Measurements from ENCODE around the gene ACRBP. TPM values are rescaled to one million over a fixed set of nuclear protein-coding genes. Genes with fewer than 3 reads are reported as not detected.

ACRBP gene
- total RNA-seq, 2 experiments from 2014 or later = 0.63 to 1.2 TPM

DNA sequence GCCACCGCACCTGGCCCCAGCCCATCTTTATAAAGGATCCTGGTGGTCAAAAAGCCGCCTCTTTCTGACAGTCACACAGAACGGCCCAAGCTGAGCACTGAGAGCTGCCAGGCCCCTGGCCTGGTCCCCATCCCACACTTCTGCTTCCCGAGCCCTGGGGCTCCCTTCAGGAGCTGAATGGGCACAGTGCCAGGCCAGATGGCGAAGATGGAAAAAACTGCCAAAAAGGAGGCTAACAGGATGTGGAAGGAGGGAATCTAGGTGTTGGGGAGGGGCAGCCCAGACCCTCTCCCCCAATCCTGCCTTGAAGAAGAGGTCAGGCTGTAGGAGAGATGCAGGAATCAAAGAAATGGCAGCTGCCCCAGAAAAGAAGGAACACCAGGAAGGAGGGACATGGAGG is 16.5 kb downstream of the ACRBP start:
- POLR2A ChIA-PET = no interaction called here
- no peak for DNase-seq
- no peaks in the 10 kb centered on the region for H3K36me3 Mint-ChIP-seq

DNA sequence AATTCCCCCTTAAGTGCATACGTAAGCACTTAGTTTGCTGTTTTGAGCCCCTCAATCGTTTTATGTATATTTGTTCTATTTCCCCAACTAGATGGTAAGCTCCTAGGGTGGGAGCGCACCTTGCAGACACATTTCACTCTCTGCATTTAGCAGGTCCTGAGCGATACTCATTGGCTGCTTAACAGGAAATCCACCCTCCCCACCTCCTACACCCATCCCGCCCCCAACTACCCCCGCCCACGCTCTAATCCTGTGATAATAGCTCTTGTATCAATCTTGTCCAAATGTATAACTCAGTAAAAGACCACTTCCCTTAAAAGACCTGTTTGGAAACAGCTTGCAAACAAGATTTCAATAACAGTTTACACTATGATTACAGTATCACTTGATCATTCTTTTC is 19.6 kb downstream of the ACRBP start:
- ChIA-PET CTCF (interaction anchor here (0.6 to 1.2 kb wide), 3 partner anchors 9 to 57 kb away, joined by 3 to 5 read pairs (median 3); no protein-coding TSS in a partner anchor), POLR2A (no interaction called here)
- no peaks in the 10 kb centered on the region for H3K27me3 Mint-ChIP-seq
- no peaks in the 10 kb centered on the region for H3K9me3 Mint-ChIP-seq
- H3K4me1 Mint-ChIP-seq (ENCODE audit: low read depth) = peaks cover 41% of the 10 kb centered on the region
- no peaks in the 10 kb centered on the region for H3K36me3 Mint-ChIP-seq
- peak overlapping the region; percentile 78 for H3K4me3 Mint-ChIP-seq
- intact Hi-C loops (cut with micrococcal nuclease) = loop anchor here (2.0 kb wide), 1 partner anchor 19 kb away; no protein-coding TSS in a partner anchor
- DNase-seq = peak; percentile 60
- peak overlapping the region; percentile 82 for H3K27ac Mint-ChIP-seq

More for the DNA sequence above, 16.5 kb downstream of the ACRBP start:
- intact Hi-C loops (cut with micrococcal nuclease) = no loop called here
- H3K4me3 Mint-ChIP-seq = peak overlapping the region; percentile 73
- CTCF ChIA-PET = interaction anchor here (1.8 to 3.9 kb wide), 3 partner anchors 10 to 54 kb away, joined by 4 to 17 read pairs (median 4); no protein-coding TSS in a partner anchor
- H3K9me3 Mint-ChIP-seq = no peaks in the 10 kb centered on the region
- peak overlapping the region; percentile 91 for H3K27ac Mint-ChIP-seq
- H3K4me1 Mint-ChIP-seq (ENCODE audit: low read depth) = peaks cover 57% of the 10 kb centered on the region
- H3K27me3 Mint-ChIP-seq = no peaks in the 10 kb centered on the region

DNA sequence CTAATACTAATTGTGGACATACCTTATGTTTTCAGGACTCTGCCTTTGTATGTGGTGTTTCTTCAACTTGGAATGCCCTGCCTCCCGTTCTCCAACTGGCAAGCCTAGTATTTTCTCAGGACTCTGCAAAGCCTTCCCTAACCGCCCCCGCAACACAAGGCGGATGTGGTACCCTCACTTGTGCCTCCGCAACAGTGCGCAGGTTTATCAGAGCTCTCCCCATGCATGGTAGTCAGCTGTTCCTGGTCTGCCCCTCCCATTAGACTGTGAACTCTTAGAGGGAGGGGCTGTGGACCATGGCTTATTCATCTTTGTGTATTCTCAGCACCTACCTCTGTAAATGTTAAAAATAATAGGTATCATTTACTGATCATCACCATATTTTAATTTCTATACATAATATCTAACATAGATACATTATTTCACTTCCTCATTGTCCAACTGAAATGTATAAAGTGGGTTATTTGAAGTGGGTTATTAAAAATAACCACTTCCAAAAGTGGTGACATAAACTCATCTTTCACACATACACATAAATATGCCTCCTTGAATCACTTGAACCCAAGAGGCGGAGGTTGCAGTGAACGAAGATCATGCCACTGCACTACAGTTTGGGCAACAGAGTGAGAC is 20.5 kb downstream of the ACRBP start:
- H3K4me1 Mint-ChIP-seq (ENCODE audit: low read depth) = peaks cover 32% of the 10 kb centered on the region
- no peaks in the 10 kb centered on the region for H3K9me3 Mint-ChIP-seq
- POLR2A ChIA-PET = no interaction called here
- H3K27me3 Mint-ChIP-seq = no peaks in the 10 kb centered on the region
- intact Hi-C loops (cut with micrococcal nuclease) = loop anchor here (2.0 kb wide), 1 partner anchor 18 kb away; no protein-coding TSS in a partner anchor
- no peaks in the 10 kb centered on the region for H3K36me3 Mint-ChIP-seq
- no peak overlapping the region for H3K4me3 Mint-ChIP-seq
- peak; percentile 51 for DNase-seq
- CTCF ChIA-PET = interaction anchor here (1.2 kb wide), 1 partner anchor 9 kb away, joined by 3 read pairs; no protein-coding TSS in a partner anchor
- H3K27ac Mint-ChIP-seq = peak overlapping the region; percentile 54

DNA sequence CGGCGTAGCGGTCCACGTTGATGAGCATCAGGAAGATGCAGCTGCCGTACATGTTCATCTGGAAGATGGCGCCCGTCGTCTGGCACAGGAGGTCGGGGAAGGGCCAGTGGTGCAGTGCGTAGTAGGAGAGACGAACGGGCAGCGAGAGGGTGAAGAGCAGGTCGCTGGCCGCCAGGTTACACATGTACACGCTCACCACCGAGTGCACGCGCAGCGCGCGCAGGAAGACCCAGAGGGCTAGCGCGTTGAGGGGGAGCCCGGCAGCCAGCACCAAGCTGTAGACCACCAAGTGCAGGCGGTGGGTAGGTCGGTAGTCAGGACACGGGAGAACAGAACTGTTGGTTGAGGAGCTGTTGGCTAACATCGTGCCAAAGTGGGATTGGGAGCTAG is 26.4 kb downstream of the ACRBP start:
- H3K9me3 Mint-ChIP-seq = no peaks in the 10 kb centered on the region
- intact Hi-C loops (cut with micrococcal nuclease) = no loop called here
- ChIA-PET POLR2A (interaction anchor here (0.8 to 2.0 kb wide), 3 partner anchors 14 to 69 kb away, joined by 3 to 4 read pairs (median 4); partner anchors contain the start of genes LPAR5 and ZNF384), CTCF (interaction anchor here (0.8 to 3.0 kb wide), 18 partner anchors 11 to 213 kb away, joined by 3 to 20 read pairs (median 4); partner anchors contain the start of genes CD4, LPAR5, MLF2 and NOP2)
- peaks cover 8% of the 10 kb centered on the region for H3K4me1 Mint-ChIP-seq (ENCODE audit: low read depth)
- peaks cover 5% of the 10 kb centered on the region for H3K36me3 Mint-ChIP-seq
- peak overlapping the region; percentile 43 for H3K4me3 Mint-ChIP-seq
- no peaks in the 10 kb centered on the region for H3K27me3 Mint-ChIP-seq
- no peak for DNase-seq
- no peak overlapping the region for H3K27ac Mint-ChIP-seq

DNA sequence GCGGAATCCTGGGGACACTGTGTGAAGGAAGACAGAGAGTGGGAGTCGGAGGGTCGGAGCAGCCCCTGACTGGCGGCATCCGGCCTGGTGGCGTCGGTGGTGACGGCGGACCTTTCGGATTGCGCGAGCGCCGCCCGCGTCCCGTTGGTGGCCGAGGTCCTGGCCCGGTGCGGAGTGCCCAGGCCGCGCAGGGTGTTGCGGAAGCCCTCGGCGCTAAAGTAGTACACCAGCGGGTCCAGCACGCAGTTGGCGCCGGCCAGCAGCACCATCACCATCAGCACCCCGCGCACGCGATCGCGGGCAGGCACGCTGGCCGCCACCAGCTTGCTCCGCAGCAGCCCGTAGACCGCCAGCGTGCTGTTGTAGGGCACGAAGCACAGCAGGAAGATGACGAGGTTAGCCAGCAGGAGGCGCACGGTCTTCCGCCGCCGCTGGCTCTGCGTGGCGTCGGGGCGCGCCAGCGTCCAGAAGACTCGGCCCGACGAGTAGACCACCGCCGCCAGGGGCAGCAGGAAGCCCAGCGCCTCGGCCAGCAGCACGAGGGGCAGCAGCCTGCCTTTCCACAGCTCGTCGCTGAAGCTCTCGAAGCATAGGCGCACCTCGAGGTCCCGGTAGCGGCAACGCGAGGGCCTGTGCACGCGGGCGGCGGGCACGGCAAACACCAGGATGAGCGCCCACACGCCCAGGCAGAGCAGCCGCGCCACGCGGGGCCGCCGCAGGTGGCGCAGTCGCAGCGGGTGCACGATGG is 26.9 kb downstream of the ACRBP start:
- DNase-seq = peak; percentile 68
- no peak overlapping the region for H3K27ac Mint-ChIP-seq
- POLR2A ChIA-PET = interaction anchor here (1.3 to 2.0 kb wide), 2 partner anchors 15 to 69 kb away, joined by 4 read pairs; partner anchors contain the start of genes LPAR5 and ZNF384
- no peaks in the 10 kb centered on the region for H3K27me3 Mint-ChIP-seq
- H3K36me3 Mint-ChIP-seq = peaks cover 5% of the 10 kb centered on the region
- H3K9me3 Mint-ChIP-seq = no peaks in the 10 kb centered on the region
- CTCF ChIA-PET = interaction anchor here (0.7 to 3.0 kb wide), 21 partner anchors 12 to 172 kb away, joined by 3 to 20 read pairs (median 3); partner anchors contain the start of genes CD4, LPAR5, MLF2 and NOP2
- peaks cover 8% of the 10 kb centered on the region for H3K4me1 Mint-ChIP-seq (ENCODE audit: low read depth)
- intact Hi-C loops (cut with micrococcal nuclease) = no loop called here
- peak overlapping the region; percentile 43 for H3K4me3 Mint-ChIP-seq

DNA sequence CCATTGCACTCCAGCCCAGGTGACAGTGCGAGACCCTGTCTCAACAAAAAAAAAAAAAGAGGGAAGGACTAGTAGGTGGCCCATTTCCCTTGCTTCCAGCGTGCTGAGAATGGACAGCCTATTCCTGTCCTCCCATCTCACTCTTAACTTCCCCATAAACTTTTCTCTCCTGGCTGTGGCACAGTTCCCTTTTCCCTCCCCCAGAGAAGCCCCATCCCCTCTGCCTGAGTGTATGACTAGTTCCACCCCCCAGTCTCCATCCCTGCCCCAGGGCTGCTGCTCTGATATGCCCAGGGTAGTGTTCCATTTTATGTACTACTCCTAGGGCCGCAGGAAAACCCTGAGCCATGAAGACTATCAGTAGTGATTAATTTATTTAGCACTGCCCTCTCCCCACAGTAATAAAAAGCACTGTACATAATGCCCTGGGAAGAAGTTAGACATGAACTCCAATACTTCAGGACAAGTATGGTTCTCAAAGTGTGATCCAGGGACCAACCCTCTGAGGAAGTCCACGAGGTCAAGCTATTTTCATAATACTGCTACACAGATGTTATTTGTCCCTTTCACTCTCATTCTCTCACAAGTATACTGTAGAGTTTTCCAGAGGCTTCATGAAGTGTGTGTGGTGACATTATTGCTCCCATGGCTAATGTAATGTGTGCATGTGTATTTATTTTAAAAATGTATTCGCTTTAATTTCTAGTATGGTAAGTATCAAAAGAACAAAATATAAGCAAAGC is 28.6 kb downstream of the ACRBP start:
- no peaks in the 10 kb centered on the region for H3K27me3 Mint-ChIP-seq
- DNase-seq = no peak
- intact Hi-C loops (cut with micrococcal nuclease) = loop anchor here (5.0 kb wide), 1 partner anchor 209 kb away; the partner anchor contains the start of gene P3H3
- no peak overlapping the region for H3K27ac Mint-ChIP-seq
- ChIA-PET POLR2A (no interaction called here), CTCF (interaction anchor here (0.6 to 3.0 kb wide), 19 partner anchors 9 to 254 kb away, joined by 3 to 15 read pairs (median 3); partner anchors contain the start of genes CDCA3, COPS7A, MLF2 and SPSB2)
- H3K36me3 Mint-ChIP-seq = peaks cover 5% of the 10 kb centered on the region
- peaks cover 10% of the 10 kb centered on the region for H3K4me1 Mint-ChIP-seq (ENCODE audit: low read depth)
- H3K9me3 Mint-ChIP-seq = no peaks in the 10 kb centered on the region
- no peak overlapping the region for H3K4me3 Mint-ChIP-seq

DNA sequence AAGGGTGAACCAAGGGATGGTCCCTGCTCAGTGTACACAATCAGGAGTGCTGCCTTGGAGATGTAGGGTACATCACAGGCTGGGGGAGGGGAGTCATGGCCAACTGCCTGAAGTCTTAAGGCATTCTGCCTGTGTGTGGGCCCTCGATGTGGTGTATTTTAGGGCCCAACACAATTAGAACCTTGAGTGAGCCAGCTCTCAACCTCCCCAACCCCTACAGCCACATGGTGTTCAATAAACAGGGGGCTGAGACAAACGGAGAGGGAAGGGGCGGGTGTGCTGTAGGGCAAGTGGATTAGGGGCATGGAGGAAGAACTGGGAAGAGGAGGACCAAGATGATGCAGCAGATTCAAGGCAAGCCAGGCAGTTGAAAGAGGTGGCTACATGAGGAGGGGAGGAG is 31.4 kb downstream of the ACRBP start:
- Mint-ChIP-seq H3K27me3 (no peaks in the 10 kb centered on the region), H3K4me1 (ENCODE audit: low read depth) (peaks cover 34% of the 10 kb centered on the region), H3K36me3 (peaks cover under 1% of the 10 kb centered on the region), H3K4me3 (no peak overlapping the region), H3K9me3 (no peaks in the 10 kb centered on the region), H3K27ac (no peak overlapping the region)
- ChIA-PET CTCF (interaction anchor here (1.1 to 2.4 kb wide), 3 partner anchors 9 to 138 kb away, joined by 5 to 10 read pairs (median 6); partner anchors contain the start of gene MLF2), POLR2A (interaction anchor here (0.7 to 2.2 kb wide), 2 partner anchors 10 to 156 kb away, joined by 4 to 5 read pairs; partner anchors contain the start of gene LAG3)
- DNase-seq = no peak
- intact Hi-C loops (cut with micrococcal nuclease) = loop anchor here (2.0 to 5.0 kb wide), 2 partner anchors 17 to 211 kb away; partner anchors contain the start of gene P3H3

DNA sequence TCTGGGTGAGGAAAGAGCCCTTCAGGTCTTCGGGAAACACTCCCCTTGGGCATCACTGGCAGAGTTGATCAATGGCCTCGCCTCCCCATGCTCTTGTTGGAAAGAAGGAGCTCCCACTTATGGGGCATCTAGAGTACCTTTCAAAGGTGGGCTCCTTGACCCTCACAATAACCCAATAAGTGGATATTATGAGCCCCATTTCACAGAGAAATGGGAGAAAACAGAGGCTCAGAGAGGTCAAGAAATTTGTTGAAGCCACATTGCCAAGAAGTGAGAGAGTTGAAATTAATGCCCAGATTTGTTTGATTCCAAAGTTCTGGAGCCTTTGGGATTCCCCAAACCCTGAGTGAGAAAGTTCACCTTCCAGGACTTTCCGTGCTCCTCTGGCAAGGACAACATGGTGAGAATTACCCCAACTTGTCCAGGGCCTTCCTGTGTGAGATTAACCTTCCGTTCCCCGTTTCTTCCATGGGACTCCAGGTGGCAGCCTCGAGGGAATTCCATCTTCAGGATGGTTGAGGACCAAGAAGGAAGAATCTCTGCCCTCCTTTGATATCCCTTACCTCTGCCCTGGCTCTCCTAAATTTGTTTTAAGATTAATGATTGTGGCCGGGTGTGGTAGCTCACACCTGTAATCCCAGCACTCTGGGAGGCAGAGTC is 32.6 kb downstream of the ACRBP start:
- POLR2A ChIA-PET = interaction anchor here (2.2 kb wide), 1 partner anchor 8 kb away, joined by 5 read pairs; no protein-coding TSS in a partner anchor

DNA sequence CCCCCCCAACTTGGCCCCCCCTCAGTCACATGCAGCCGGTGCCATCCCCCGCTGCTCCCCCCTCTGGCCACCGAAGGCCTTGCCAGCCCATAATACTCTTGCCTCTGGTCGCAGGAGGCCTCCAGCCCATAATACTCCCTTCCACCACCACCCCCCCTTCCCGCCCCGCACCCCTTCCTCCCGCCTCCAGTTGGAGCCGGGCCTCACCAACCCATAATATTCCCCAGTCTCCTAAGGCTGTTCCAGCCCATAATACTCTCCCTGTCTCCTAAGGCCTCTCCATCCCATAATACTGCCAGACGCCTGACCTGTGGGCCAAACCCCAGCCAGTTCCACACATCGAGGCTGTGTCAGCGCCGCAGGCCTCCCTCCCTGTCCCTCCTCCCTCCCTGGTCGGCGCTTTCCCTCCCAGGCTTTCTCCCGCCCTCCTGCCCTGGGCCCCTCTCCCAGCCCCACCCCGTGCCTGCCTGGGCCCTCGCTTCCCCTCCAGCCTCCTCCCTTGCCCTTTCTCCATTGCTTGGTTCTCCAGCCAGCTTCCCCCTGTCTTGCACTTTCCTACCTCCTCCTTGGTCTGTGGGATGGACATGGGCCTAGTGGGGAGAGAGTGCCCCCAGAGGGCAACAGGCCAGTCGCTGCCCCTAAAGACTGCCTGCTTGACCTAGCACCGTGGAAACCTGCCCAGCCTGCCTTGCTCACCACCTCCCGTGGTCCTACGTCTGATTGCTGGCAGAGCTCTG is 33.3 kb downstream of the ACRBP start:
- Mint-ChIP-seq H3K27ac (peak overlapping the region; percentile 38), H3K4me3 (no peak overlapping the region), H3K36me3 (no peaks in the 10 kb centered on the region), H3K4me1 (ENCODE audit: low read depth) (peaks cover 38% of the 10 kb centered on the region), H3K9me3 (no peaks in the 10 kb centered on the region), H3K27me3 (no peaks in the 10 kb centered on the region)
- ChIA-PET CTCF (interaction anchor here (1.2 to 2.4 kb wide), 4 partner anchors 11 to 139 kb away, joined by 3 to 10 read pairs (median 4); partner anchors contain the start of gene MLF2), POLR2A (no interaction called here)
- DNase-seq = peak; percentile 45
- intact Hi-C loops (cut with micrococcal nuclease) = no loop called here

More for the DNA sequence above, 32.6 kb downstream of the ACRBP start:
- H3K9me3 Mint-ChIP-seq = no peaks in the 10 kb centered on the region
- peaks cover 38% of the 10 kb centered on the region for H3K4me1 Mint-ChIP-seq (ENCODE audit: low read depth)
- no peak overlapping the region for H3K4me3 Mint-ChIP-seq
- H3K27me3 Mint-ChIP-seq = no peaks in the 10 kb centered on the region
- H3K27ac Mint-ChIP-seq = peak overlapping the region; percentile 38
- CTCF ChIA-PET = interaction anchor here (1.2 to 2.4 kb wide), 4 partner anchors 10 to 138 kb away, joined by 3 to 10 read pairs (median 4); partner anchors contain the start of gene MLF2
- intact Hi-C loops (cut with micrococcal nuclease) = loop anchor here (5.0 kb wide), 1 partner anchor 213 kb away; the partner anchor contains the start of gene P3H3
- H3K36me3 Mint-ChIP-seq = no peaks in the 10 kb centered on the region
- DNase-seq = no peak

DNA sequence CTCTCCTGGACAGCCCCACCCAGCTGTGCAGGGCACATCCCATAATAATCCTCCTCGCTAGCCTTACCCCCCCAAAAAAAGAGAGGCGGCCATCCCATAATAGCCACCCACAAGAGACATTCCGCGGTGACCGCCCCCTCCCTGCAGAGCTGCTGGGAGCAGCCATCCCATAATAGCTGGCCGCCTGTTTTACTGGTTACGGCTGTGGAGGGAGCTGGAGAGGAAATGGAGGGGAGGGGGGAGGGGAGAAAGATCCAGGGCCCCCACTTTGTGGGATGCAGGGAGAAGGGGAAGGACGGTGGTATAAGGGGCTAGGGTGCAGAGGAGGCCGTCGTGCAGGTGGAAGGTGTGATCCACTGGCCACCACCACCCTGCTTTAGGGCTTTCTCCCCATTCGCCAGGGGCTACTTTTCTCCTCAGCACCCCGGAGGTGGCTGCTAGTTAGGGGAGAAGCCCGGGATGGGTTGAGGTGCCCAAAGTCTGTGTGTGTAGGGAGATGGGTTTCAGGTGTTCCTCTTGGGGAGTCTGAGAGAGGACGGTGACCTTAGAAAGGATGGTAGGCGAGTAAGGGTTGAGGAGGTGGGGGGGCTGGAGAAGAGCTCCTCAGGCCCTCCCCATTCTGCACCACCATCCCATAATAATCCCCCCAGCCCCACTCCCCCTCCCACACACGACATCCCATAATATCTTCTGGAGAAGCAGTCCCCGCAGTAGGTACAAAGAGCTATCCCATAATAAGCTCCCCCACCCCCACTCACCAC is 34.0 kb downstream of the ACRBP start:
- no peaks in the 10 kb centered on the region for H3K36me3 Mint-ChIP-seq
- ChIA-PET CTCF (interaction anchor here (0.7 to 2.4 kb wide), 3 partner anchors 71 to 76 kb away, joined by 3 to 10 read pairs (median 4); partner anchors contain the start of gene ZNF384), POLR2A (no interaction called here)
- DNase-seq = peak; percentile 28
- H3K4me3 Mint-ChIP-seq = no peak overlapping the region
- no peaks in the 10 kb centered on the region for H3K27me3 Mint-ChIP-seq
- intact Hi-C loops (cut with micrococcal nuclease) = no loop called here
- peak overlapping the region; percentile 21 for H3K27ac Mint-ChIP-seq
- no peaks in the 10 kb centered on the region for H3K9me3 Mint-ChIP-seq
- peaks cover 38% of the 10 kb centered on the region for H3K4me1 Mint-ChIP-seq (ENCODE audit: low read depth)
